ENCODE results near the gene SLC25A13.
A peak's percentile ranks its signal among the peaks of the same experiment; 100 is the strongest.
"Not testable (repeated sequence)": the region's sequence is repeated elsewhere in the genome, so short reads cannot be mapped to it uniquely, and the experiment has no call there.

Gene SLC25A13

DNA sequence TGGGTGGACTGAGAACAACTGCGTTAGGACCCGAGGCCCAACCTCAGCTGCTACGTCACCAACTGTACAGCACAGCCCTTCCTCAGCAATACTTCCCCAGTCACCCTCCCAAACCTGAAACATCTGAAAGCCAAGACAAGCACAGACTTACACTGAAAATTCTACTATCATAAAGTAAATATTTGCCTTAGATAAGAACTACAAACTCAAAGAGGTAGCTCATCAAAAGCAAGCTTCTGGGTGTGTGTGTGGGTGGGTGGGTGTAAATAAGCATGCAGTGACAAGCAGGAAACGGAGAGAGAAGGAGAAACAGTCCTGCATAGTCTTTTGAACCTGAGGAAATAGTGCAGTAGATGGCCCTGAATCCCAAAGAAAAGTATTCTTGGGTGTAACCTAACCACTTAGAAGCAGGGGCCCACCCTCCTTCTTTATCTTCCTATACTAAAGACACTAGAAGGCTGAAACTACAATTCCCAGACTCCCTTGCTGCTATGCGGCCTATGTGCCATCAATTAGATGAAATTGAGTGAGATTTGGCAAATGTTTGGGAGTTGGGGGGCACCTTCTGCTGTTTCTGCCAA, 18.7 kb downstream of the SLC25A13 start:
- no peak for DNase-seq

DNA sequence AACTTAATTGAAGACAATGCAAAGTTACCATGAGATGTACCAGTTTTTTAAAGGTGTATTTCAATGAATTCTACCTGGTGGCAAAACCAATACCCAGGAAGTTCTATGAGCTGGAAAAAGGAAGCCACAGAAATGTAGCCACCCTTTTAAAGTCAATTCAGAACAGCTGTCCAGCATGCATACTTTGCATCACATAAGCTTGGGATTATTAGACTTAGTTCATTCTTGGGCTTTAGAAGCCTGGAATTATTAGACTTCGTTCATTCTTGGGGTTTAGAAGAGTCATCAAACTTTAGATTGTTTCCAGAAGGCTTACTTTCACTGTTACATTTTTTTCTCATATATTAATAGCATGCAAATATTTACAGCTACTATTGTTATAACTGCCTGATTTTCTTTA, 20.9 kb downstream of the SLC25A13 start:
- Mint-ChIP-seq H3K4me3 (no peak overlapping the region), H3K36me3 (ENCODE audit: low read depth) (peaks cover 32% of the 10 kb centered on the region), H3K9me3 (no peaks in the 10 kb centered on the region), H3K27me3 (ENCODE audit: low read depth, poor library complexity) (no peaks in the 10 kb centered on the region), H3K27ac (no peak overlapping the region), H3K4me1 (peaks cover 7% of the 10 kb centered on the region)
- DNase-seq = no peak
- TF ChIP-seq, protein P1, sequence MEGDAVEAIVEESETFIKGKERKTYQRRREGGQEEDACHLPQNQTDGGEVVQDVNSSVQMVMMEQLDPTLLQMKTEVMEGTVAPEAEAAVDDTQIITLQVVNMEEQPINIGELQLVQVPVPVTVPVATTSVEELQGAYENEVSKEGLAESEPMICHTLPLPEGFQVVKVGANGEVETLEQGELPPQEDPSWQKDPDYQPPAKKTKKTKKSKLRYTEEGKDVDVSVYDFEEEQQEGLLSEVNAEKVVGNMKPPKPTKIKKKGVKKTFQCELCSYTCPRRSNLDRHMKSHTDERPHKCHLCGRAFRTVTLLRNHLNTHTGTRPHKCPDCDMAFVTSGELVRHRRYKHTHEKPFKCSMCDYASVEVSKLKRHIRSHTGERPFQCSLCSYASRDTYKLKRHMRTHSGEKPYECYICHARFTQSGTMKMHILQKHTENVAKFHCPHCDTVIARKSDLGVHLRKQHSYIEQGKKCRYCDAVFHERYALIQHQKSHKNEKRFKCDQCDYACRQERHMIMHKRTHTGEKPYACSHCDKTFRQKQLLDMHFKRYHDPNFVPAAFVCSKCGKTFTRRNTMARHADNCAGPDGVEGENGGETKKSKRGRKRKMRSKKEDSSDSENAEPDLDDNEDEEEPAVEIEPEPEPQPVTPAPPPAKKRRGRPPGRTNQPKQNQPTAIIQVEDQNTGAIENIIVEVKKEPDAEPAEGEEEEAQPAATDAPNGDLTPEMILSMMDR (IDR thresholded peaks at IDR 0.05) = no peak

More for the DNA sequence above, 18.7 kb downstream of the SLC25A13 start:
- peaks cover 36% of the 10 kb centered on the region for H3K36me3 Mint-ChIP-seq (ENCODE audit: low read depth)
- H3K27me3 Mint-ChIP-seq (ENCODE audit: low read depth, poor library complexity) = no peaks in the 10 kb centered on the region
- H3K27ac Mint-ChIP-seq = no peak overlapping the region
- TF ChIP-seq, protein P1 (IDR thresholded peaks at IDR 0.05) = no peak
- peaks cover 17% of the 10 kb centered on the region for H3K4me1 Mint-ChIP-seq
- H3K4me3 Mint-ChIP-seq = no peak overlapping the region
- H3K9me3 Mint-ChIP-seq = no peaks in the 10 kb centered on the region

DNA sequence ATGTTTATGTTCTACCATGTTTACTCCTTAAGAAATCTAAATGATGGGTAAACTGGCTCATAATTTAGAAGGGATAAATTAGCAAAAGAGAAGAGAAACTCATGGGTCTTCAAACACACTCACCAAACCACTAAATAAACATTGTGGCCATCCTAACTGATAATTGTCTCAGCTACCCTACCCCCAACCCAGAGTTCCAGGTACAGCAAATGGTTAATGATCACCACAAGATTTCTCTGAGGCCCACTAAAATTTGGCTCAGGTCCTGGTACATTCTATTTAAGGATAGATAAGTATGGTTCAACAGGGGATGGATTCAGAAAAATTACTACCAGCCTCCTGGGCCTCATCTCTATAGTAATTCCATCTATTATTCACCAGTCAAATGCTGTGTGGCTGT, 21.4 kb downstream of the SLC25A13 start:
- Mint-ChIP-seq H3K9me3 (peaks cover 2% of the 10 kb centered on the region), H3K27ac (no peak overlapping the region), H3K4me3 (no peak overlapping the region), H3K27me3 (ENCODE audit: low read depth, poor library complexity) (no peaks in the 10 kb centered on the region), H3K4me1 (peaks cover 7% of the 10 kb centered on the region), H3K36me3 (ENCODE audit: low read depth) (peaks cover 37% of the 10 kb centered on the region)
- TF ChIP-seq, protein P1 (IDR thresholded peaks at IDR 0.05) = no peak
- DNase-seq = no peak

DNA sequence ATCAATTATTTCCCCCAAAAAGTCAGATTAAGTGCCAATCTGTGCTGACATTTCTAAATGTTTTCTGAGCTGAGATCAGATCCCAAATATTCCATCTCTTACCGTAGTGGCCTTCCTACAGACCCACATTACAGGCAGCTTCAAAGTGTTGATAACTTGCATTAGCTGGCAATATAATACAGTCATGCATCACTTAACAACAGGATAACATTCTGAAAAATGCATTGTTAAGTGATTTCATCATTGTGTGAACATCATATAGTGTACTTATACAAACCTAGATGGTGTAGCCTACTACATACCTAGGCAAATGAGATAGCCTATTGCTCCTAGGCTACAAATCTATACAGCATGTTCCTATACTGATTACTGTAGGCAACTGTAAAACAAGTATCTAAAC, 22.4 kb downstream of the SLC25A13 start:
- Mint-ChIP-seq H3K9me3 (peaks cover 10% of the 10 kb centered on the region), H3K27me3 (ENCODE audit: low read depth, poor library complexity) (no peaks in the 10 kb centered on the region), H3K27ac (no peak overlapping the region), H3K36me3 (ENCODE audit: low read depth) (peaks cover 44% of the 10 kb centered on the region), H3K4me1 (peaks cover 7% of the 10 kb centered on the region), H3K4me3 (no peak overlapping the region)
- no peak for DNase-seq
- TF ChIP-seq, protein P1 (IDR thresholded peaks at IDR 0.05) = no peak

DNA sequence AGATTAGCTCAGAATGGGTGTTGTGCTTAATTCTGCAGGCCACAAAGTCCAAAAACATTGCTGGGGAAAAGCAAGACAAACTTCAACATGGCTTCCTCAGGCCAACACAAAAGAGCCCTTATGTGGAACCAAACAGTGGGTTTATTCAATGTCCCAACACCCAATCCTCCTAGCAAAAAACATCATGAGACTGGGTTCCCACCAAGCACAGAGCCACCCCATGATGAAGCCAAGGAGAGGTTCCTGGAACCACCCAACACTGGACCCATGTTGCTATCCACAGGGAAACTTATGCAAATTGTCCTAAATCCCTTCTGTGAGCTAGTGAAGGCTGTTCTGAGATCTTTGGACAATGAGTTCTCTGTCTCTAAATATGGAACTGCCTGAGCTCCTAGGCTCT, 24.0 kb downstream of the SLC25A13 start:
- Mint-ChIP-seq H3K4me3 (no peak overlapping the region), H3K27me3 (ENCODE audit: low read depth, poor library complexity) (no peaks in the 10 kb centered on the region), H3K36me3 (ENCODE audit: low read depth) (peaks cover 44% of the 10 kb centered on the region), H3K4me1 (no peaks in the 10 kb centered on the region), H3K9me3 (peaks cover 18% of the 10 kb centered on the region), H3K27ac (peak overlapping the region; percentile 57)
- TF ChIP-seq, protein P1 (IDR thresholded peaks at IDR 0.05) = no peak
- no peak for DNase-seq

DNA sequence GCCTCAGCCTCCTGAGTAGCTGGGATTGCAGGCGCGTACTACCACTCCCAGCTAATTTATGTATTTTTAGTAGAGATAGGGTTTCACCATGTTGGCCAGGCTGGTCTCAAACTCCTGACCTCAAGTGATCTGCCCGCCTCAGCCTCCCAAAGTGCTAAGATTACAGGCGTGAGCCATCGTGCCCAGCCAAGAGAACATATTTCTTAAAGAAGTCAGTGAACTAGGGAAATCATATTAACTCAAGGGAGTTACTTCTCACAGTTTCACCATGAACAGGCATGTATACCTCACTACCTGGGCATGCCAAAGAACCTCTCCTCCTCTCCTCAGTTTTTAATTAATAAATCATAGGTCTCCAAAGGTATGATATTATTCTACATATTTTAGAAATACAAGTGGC, 24.5 kb downstream of the SLC25A13 start:
- H3K4me1 Mint-ChIP-seq; DNase-seq; H3K4me3 Mint-ChIP-seq; H3K27me3 Mint-ChIP-seq (ENCODE audit: low read depth, poor library complexity): not testable (repeated sequence)
- Mint-ChIP-seq H3K27ac (peak overlapping the region; percentile 57), H3K36me3 (ENCODE audit: low read depth) (peaks cover 44% of the 10 kb centered on the region), H3K9me3 (peaks cover 22% of the 10 kb centered on the region)

DNA sequence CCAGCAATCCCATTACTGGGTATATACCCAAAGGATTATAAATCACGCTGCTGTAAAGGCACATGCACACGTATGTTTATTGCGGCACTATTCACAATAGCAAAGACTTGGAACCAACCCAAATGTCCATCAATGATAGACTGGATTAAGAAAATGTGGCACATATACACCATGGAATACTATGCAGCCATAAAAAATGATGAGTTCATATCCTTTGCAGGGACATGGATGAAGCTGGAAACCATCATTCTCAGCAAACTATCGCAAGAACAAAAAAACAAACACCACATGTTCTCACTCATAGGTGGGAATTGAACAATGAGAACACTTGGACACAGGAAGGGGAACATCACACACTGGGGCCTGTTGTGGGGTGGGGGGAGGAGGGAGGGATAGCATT, 28.0 kb downstream of the SLC25A13 start:
- not testable (repeated sequence) for DNase-seq; H3K4me3 Mint-ChIP-seq; H3K27me3 Mint-ChIP-seq (ENCODE audit: low read depth, poor library complexity); H3K27ac Mint-ChIP-seq; H3K4me1 Mint-ChIP-seq
- H3K9me3 Mint-ChIP-seq = peaks cover 57% of the 10 kb centered on the region
- peaks cover 72% of the 10 kb centered on the region for H3K36me3 Mint-ChIP-seq (ENCODE audit: low read depth)

Data from nephron progenitor cell (in vitro differentiated cells).